Stimulated activated CD4-positive, alpha-beta T cell treated with anti-CD3 and anti-CD28 coated beads, Interleukin-2, amount 100 ng/mL, for 4 hours (primary cell): ENCODE measurements around the gene PDE4A.
"Not testable (repeated sequence)": the region's sequence is repeated elsewhere in the genome, so short reads cannot be mapped to it uniquely, and the experiment has no call there.

Source experiments
- DNase-seq: peaks from one replicate; pipeline ENCODE4 v3.0.0-alpha.2; 2020; ENCODE audit warnings: low read depth

PDE4A gene

DNA sequence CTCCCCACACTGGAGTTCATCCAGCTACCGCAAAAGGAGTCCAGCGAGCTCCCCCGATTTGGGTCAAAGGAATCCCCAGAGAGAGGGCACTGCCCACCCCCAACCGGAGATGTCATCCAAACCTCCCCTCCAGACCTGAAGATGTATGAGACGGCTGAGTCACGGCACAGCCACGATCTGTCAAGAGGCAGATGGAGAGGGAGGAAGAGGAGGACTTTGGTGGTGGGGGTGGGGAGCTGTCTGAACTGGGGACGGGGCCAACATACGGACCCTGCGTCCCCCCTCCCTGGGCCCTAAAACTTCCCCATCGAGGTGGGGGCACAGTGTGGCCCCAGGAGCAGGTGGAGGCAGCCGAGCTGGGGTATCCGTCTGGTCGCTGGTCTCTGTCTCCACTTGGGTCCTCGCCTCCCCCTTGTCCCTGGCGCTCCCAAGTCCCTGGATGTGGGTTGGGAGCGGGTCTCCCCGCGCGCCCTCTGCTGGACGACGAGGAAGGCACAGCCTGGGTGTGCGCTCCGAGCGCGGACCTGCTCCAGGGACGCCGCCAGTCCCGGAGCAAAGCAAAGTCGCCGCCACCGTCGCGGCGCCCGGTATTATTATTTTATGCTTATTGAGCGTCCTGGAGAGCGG, 3.8 kb downstream of the PDE4A start:
- DNase-seq, result no peak

GRCh38 chr19:10427169-10427568, 6.8 kb downstream of the PDE4A start:
- no peak for DNase-seq

DNA sequence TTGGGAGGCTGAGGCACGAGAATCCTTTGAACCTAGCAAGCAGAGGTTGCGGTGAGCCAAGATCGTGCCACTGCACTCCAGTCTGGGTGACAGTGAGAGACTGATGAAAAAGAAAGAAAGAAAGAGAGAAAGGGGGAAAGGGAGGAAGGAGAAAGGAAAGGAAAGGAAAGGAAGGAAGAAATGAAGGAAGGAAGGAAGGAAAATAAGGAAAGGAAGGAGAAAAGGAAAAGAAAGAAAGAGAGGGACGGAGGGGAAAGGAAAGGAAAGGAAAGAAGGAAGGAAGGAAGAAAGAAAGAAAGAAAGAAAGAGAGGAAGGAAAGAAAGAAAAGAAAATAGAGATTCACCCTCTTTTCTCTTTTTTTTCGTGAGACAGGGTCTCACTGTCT, 8.7 kb downstream of the PDE4A start:
- no peak for DNase-seq

- no peak for DNase-seq
Measured at GRCh38 chr19:10430505-10431253, 10.3 kb downstream of the PDE4A start.

DNA sequence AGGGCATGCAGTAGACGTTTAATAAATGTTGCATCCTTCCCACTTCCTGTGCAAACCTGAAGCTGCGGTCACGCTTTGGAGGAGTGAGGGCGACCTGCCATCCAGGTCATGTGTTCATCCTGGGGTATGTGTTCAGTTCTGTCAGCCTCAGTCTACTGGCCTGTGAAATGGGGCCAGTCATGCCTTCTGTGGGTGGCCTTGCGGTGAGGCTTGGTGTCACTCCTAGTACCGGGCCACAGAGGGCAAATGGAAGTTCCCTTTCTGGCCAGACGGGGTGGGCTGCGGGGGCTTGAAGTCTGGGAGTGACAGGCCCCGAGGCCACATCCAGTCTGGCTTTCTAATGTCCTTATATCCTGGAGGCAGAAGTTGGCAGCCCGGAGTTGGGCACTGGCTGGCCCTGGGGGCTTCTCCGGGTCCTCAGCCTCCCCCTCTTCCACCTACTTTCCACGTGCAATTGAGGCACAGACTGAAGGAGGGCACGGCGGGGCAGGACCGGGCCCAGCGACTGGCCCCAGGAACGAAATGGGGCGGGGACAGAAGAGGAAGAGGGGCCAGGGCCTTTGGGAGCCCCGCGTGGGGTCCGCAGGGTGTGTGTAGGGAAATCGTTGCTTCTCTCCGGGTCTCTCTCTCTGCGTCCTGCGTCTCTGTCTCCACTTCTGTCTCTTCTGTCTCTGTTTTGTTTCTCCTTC, 11.1 kb downstream of the PDE4A start:
- no peak for DNase-seq

GRCh38 chr19:10431943-10432735, 11.8 kb downstream of the PDE4A start:
- peak; percentile 28 for DNase-seq

DNA sequence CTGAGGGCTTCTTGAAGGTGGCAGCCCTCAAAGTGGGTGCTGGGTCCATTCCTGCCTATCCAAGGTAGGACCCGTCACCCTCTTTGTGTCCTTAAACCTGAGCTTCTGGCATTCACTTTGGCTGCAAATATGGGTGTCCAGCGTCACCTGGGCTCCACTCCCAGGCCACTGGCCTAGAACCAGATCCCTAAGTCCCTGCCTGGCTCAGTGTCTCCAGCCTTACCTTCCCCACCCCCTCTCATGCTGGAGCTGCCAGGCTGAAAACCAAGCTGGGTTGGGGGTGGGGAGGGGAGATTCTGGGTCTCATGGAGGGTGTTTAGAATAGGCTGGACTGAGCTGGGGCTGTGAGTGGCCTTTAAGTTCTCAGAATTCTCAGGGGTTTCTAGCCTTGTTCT, 12.4 kb downstream of the PDE4A start:
- DNase-seq, result no peak

- DNase-seq, result no peak
Measured at GRCh38 chr19:10433131-10433536, 12.8 kb downstream of the PDE4A start.

GRCh38 chr19:10439588-10439987, 19.2 kb downstream of the PDE4A start:
- no peak for DNase-seq

DNA sequence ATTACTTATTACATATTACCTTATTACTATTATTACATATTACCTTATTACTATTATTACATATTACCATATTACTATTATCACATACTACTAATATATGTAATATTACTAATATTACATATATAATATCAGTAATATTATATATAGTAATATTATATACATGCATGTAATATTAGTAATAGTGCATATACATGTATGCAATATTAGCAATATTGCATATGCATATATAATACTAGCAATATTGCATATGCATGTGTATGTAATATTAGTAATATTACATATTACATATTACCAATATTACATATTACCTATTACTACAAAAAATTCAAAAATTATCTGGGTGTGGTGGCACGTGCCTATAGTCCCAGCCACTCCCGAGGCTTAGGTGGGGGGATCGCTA, 22.4 kb downstream of the PDE4A start:
- no peak for DNase-seq

DNA sequence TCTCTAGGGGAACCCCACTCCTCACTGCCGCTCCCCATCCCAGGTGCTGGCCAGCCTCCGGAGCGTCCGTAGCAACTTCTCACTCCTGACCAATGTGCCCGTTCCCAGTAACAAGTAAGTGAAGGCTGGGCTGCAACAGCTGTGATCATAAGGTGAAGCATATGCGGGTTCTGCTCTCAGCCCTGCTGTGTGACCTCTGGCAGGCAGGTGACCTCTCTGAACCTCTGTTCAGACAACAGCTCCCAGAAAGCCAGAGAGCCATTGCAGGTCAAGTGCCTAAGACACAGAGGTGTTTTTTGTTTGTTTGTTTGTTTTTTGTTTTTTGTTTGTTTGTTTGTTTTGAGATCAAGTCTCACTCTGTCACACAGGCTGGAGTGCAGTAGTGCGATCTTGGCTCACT, 28.7 kb downstream of the PDE4A start:
- no peak for DNase-seq

GRCh38 chr19:10450191-10450852, 30.0 kb downstream of the PDE4A start:
- DNase-seq, result no peak

DNA sequence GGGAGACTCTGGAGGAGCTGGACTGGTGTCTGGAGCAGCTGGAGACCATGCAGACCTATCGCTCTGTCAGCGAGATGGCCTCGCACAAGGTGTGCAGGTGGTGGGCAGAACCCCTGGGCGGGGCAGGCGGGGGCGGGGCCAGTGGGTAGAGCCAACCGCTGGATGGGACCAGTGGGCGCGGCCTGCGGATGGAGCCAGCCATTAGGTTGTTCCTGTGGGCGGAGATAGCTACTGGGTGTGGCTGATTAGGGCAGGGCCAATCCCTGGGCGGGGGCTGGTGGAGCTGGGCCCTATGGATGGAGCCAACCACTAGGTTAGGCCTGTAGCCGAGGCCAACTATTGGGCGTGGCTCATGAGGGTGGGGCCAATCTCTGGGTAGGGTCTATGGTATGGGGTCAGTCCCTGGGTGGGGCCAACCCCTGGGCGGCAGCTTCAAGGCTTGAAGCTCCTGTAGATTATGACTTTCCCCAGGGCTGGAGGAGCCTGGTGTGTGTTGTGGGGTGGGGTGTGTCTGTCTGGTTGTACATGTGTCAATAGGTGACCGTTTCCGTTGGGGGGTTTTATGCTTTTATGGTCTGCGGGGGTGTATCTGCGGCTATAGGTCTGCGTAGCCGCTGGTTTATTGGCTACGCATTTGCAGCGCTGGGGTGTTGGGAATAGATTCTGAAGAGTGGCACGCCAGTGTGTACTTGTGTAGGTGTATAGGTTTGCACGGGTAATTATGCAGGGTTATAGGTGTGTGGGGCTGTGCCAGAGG, 30.7 kb downstream of the PDE4A start:
- no peak for DNase-seq

GRCh38 chr19:10452726-10453618, 32.6 kb downstream of the PDE4A start:
- DNase-seq, result no peak

DNA sequence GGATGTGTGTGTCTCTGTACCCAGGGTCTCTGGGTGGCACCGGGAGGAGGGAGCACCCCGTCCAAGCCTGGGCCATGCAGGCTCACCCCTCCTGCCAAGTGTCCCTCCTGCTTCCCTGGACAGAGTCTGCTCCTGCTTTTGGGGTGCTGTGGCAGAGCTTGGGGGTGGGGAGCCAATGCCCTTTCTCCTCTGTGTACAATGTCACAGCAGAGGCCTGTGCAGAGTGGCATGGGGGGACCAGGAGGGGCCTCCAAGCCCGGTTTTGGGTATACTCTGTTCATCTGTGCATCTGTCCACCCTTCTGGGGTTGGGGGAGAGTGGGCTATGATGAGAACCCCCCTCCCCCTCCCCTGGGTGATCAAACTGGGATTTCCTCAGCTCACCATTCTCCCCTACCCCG, 33.5 kb downstream of the PDE4A start:
- no peak for DNase-seq

- DNase-seq, result no peak
Measured at GRCh38 chr19:10454267-10454666, 33.9 kb downstream of the PDE4A start.

DNA sequence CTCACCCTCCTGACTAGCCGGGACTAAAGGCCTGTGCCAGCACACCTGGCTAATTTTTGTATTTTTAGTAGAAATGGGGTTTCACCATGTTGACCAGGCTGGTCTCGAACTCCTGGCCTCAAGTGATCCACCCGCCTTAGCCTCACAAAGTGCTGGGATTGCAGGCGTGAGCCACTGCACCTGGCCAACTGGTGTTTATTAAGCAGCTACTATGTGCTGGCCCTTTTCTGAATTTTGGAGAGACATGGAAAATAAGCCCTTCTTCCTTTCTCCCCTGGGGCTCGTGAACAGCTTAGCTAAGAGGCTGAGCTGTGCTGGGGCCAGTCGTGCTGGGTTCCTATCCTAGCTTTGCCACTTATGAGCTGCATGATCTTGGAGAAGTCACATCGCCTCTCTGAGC, 38.4 kb downstream of the PDE4A start:
- DNase-seq, result not testable (repeated sequence)

DNA sequence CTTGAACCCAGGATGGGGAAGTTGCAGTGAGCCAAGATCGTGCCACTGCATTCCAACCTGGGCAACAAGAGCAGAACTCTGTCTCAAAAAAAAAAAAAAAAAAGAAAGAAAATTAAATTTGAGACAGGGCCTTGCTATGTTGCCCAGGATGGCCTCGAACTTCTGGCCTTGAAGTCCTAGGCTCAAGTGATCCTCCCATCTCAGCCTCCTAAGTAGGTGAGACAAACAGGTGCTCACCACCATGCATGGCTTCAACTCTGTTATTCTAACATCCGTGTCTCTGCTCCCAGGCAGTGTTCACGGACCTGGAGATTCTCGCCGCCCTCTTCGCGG, 40.3 kb downstream of the PDE4A start:
- no peak for DNase-seq

DNA sequence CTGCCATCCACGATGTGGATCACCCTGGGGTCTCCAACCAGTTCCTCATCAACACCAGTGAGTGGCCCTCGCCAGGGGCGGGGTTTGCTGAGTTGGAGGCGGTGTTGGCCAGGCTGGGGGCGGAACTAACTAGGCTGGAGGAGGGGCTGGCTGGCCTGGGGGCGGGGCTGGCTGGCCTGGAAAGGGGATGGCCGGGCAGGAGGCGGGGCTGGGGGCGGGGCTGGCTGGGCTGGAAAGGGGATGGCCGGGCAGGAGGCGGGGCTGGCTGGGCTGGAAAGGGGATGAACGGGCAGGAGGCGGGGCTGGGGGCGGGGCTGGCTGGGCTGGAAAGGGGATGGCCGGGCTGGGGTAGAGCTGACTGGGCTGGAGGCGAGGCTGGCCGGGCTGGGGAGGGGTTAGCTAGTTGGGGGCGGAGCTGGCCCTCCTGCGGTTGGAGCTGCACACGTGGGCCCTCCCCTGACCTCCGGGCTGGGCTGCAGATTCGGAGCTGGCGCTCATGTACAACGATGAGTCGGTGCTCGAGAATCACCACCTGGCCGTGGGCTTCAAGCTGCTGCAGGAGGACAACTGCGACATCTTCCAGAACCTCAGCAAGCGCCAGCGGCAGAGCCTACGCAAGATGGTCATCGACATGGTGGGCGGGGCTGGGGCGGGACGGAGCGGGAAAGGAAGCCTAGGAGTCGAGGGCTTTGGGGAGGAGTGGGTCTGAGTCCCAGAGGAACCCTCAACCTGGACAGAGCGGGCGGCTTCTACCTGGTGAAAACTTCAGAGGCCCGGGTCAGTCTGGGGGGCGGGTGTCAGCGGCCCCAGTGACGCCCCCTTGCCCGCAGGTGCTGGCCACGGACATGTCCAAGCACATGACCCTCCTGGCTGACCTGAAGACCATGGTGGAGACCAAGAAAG, 41.0 kb downstream of the PDE4A start:
- peak; percentile 72 for DNase-seq
